Hepatocyte (in vitro differentiated cells): ENCODE data around the gene ATP1A4. TPM values are rescaled to one million over a fixed set of nuclear protein-coding genes. Genes with fewer than 3 reads are reported as not detected.
"Not testable (repeated sequence)": the region's sequence is repeated elsewhere in the genome, so short reads cannot be mapped to it uniquely, and the experiment has no call there.

Experiments used
- DNase-seq: peaks from one replicate; pipeline ENCODE4 v3.0.0-alpha.2; 2016; ENCODE audit warnings: low spot score
- H2AFZ ChIP-seq: fragments of 200-600 bp; sonication (generic); 2 replicates; pipeline ENCODE4 v1.6.0; 2016; ENCODE audit warnings: antibody characterized with exemption, mild to moderate bottlenecking
- H3K27ac ChIP-seq: fragments of 200-600 bp; sonication (generic); 2 replicates; pipeline ENCODE4 v1.5.1; 2016; ENCODE audit warnings: mild to moderate bottlenecking
- H3K27me3 ChIP-seq: fragments of 200-600 bp; sonication (generic); 2 replicates; pipeline ENCODE4 v1.6.1; 2016
- H3K36me3 ChIP-seq: fragments of 200-600 bp; sonication (generic); replicated peaks from 2 replicates; pipeline ENCODE4 v1.5.1; 2016; ENCODE audit warnings: low read depth; ENCODE audit not compliant: insufficient read depth
- H3K4me1 ChIP-seq: fragments of 200-600 bp; sonication (generic); 2 replicates; pipeline ENCODE4 v1.5.1; 2016; ENCODE audit warnings: mild to moderate bottlenecking, moderate library complexity; ENCODE audit not compliant: insufficient read depth
- H3K4me2 ChIP-seq: fragments of 200-600 bp; sonication (generic); 2 replicates; pipeline ENCODE4 v1.6.0; 2016
- H3K4me3 ChIP-seq: fragments of 200-600 bp; sonication (generic); 2 replicates; pipeline ENCODE4 v1.5.1; 2016; ENCODE audit warnings: mild to moderate bottlenecking
- H3K79me2 ChIP-seq: fragments of 200-600 bp; sonication (generic); 2 replicates; pipeline ENCODE4 v1.6.0; 2017; ENCODE audit warnings: mild to moderate bottlenecking
- H3K9me2 ChIP-seq: fragments of 200-600 bp; sonication (generic); replicated peaks from 2 replicates; pipeline ENCODE4 v1.6.0; 2017; ENCODE audit warnings: mild to moderate bottlenecking; ENCODE audit not compliant: insufficient read depth
- H3K9me3 ChIP-seq: fragments of 200-600 bp; sonication (generic); 2 replicates; pipeline ENCODE4 v1.5.1; 2016; ENCODE audit warnings: low read depth, mild to moderate bottlenecking
- H4K20me1 ChIP-seq: fragments of 200-600 bp; sonication (generic); 2 replicates; pipeline ENCODE4 v1.6.0; 2016; ENCODE audit warnings: mild to moderate bottlenecking; ENCODE audit not compliant: insufficient read depth, poor library complexity, severe bottlenecking
- CTCF ChIP-seq: fragments of 200-600 bp; sonication (generic); IDR thresholded peaks from 2 replicates; pipeline ENCODE4 v1.5.1; 2016; ENCODE audit warnings: antibody characterized with exemption, mild to moderate bottlenecking; ENCODE audit not compliant: poor library complexity
- EZH2 ChIP-seq: fragments of 200-600 bp; sonication (generic); IDR thresholded peaks from 2 replicates; pipeline ENCODE4 v1.6.1; 2016; ENCODE audit warnings: antibody characterized with exemption, mild to moderate bottlenecking, borderline replicate concordance
- EZH2phosphoT487 ChIP-seq: fragments of 200-600 bp; sonication (generic); IDR thresholded peaks from one replicate; pipeline ENCODE4 v1.6.1; 2018; ENCODE audit warnings: antibody characterized with exemption, mild to moderate bottlenecking, low read depth, moderate library complexity; ENCODE audit not compliant: unreplicated experiment, severe bottlenecking
- WGBS: methylation state at CpG from one replicate; pipeline ENCODE4 v1.1.6; 2016; ENCODE audit warnings: low lambda C conversion rate; ENCODE audit errors: missing lambda C conversion rate; 5-methylcytosine and 5-hydroxymethylcytosine counted together
- polyA plus RNA-seq: library from polyadenylated mRNA; unstranded; fragments of >200 nt; fragmentation: Nextera tagmentation; extraction: Ambion mirVana; gene quantifications from 2 replicates; pipeline ENCODE4 v1.2.1, GENCODE V29; 2016
- total RNA-seq: library from RNA; depleted of rRNA; stranded (reverse); fragments of >200 nt; gene quantifications from 2 replicates; pipeline ENCODE4 v1.2.3, GENCODE V29; 2014

ATP1A4 gene
- total and polyA plus RNA-seq, 2 experiments from 2014 or later: 0.45 to 4.4 TPM

DNA sequence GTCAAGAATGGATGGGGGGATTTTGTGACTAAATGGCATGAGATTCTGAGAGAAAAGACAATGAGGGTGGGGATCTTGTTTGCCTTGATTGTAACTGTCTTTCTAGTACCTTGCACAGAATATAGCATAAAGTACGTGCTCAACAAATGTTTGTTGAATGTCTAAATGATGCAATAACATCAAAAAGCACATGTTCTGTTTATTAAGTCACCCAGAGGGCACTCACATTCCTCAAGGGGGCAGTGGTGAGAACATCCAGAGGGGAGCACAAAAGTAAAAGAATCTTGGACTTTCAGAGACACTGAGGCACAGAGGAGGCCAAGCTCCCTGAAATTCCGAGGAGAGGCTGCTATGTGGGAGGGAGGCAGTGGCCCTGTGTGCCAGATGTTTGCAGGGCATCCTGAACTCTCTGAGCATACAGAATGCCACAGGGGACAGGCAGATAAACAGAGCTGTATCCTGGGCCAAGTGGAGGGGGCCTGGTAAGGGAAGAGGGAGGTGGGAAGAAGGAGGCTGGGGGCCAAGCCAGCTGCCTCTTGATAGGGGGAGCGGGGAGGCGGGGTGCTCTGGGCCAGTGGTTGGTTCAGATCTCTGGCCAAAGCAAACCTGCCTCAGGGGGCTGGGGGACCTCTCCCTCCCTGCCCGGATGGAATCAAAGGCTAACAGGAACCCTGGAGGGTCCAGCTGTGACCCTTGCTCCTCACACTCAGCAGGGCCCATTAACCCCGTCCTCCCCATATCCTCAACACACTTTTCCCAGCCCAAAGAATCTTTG, 42.3 kb upstream of the ATP1A4 start:
- no peaks in the 10 kb centered on the region for H3K79me2 ChIP-seq
- TF ChIP-seq EZH2 (no peak), CTCF (peak; percentile 44)
- no peak overlapping the region for H3K4me2 ChIP-seq
- H2AFZ ChIP-seq: no peak overlapping the region
- H3K9me2 ChIP-seq: no peaks in the 10 kb centered on the region
- peak; percentile 65 for DNase-seq
- 25% methylated on average over 4 of the region's 6 CpGs for WGBS
- no peak overlapping the region for H3K4me3 ChIP-seq
- no peaks in the 10 kb centered on the region for H3K27me3 ChIP-seq
- no peaks in the 10 kb centered on the region for H4K20me1 ChIP-seq
- H3K9me3 ChIP-seq: no peaks in the 10 kb centered on the region
- H3K27ac ChIP-seq: no peak overlapping the region
- H3K36me3 ChIP-seq: no peaks in the 10 kb centered on the region
- H3K4me1 ChIP-seq: peaks cover 10% of the 10 kb centered on the region

GRCh38 chr1:160109686-160110085, 41.7 kb upstream of the ATP1A4 start:
- no peak for DNase-seq
- Histone ChIP-seq H3K4me1 (peaks cover 16% of the 10 kb centered on the region), H3K9me2 (no peaks in the 10 kb centered on the region), H3K4me3 (no peak overlapping the region), H3K9me3 (no peaks in the 10 kb centered on the region), H3K27me3 (no peaks in the 10 kb centered on the region), H3K4me2 (no peak overlapping the region), H4K20me1 (no peaks in the 10 kb centered on the region), H3K27ac (no peak overlapping the region), H2AFZ (no peak overlapping the region), H3K36me3 (no peaks in the 10 kb centered on the region), H3K79me2 (no peaks in the 10 kb centered on the region)
- no peak for TF ChIP-seq EZH2phosphoT487
- TF ChIP-seq EZH2: no peak
- no peak for TF ChIP-seq CTCF
- WGBS: 71% methylated on average over 4 of the region's 4 CpGs

GRCh38 chr1:160111462-160111861, 39.9 kb upstream of the ATP1A4 start:
- H4K20me1 ChIP-seq, H3K4me3 ChIP-seq, H3K36me3 ChIP-seq, H3K4me2 ChIP-seq, H2AFZ ChIP-seq, DNase-seq, H3K79me2 ChIP-seq, H3K27ac ChIP-seq, H3K27me3 ChIP-seq, H3K9me2 ChIP-seq, H3K9me3 ChIP-seq: not testable (repeated sequence)
- 97% methylated on average over 10 of the region's 10 CpGs for WGBS
- peaks cover 25% of the 10 kb centered on the region for H3K4me1 ChIP-seq

DNA sequence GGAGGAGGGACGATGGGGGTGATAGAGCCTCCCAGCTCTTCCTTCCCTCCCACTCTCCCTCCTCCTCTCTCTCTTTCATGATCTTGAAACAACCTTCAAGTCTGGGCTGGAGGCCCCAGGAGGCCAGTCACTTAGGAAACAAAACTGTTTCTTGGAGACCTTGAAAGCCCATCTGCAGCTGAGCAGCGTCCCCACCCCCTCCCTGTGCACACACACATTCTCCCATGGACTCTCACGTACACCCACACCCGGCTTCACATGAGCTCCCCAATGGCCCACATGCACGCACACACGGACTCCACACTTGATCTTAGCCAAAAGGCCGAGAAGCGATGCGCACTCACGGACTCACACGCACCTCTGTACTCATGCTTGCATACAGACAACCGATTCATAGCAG, 39.0 kb upstream of the ATP1A4 start:
- H3K36me3 ChIP-seq: no peaks in the 10 kb centered on the region
- no peak overlapping the region for H3K4me3 ChIP-seq
- no peak for DNase-seq
- TF ChIP-seq EZH2: no peak
- no peak for TF ChIP-seq EZH2phosphoT487
- no peak for TF ChIP-seq CTCF
- no peaks in the 10 kb centered on the region for H4K20me1 ChIP-seq
- no peaks in the 10 kb centered on the region for H3K27me3 ChIP-seq
- H3K27ac ChIP-seq: no peak overlapping the region
- no peaks in the 10 kb centered on the region for H3K9me2 ChIP-seq
- H3K9me3 ChIP-seq: no peaks in the 10 kb centered on the region
- no peaks in the 10 kb centered on the region for H3K79me2 ChIP-seq
- 90% methylated on average over 11 of the region's 12 CpGs for WGBS
- H3K4me2 ChIP-seq: no peak overlapping the region
- no peak overlapping the region for H2AFZ ChIP-seq
- peaks cover 33% of the 10 kb centered on the region for H3K4me1 ChIP-seq
